Caki2 (cell line): ENCODE measurements around the gene LPCAT1. TPM values are rescaled to one million over a fixed set of nuclear protein-coding genes. Genes with fewer than 3 reads are reported as not detected.

Experiments
- DNase-seq: peaks from one replicate; pipeline ENCODE4 v3.0.0-alpha.2; 2015; ENCODE audit warnings: low read depth
- in situ Hi-C: cut with HindIII; loops from 2 replicates; pipeline ENCODE4 v1.10.0; 2016; ENCODE audit warnings: low sequenced_read_pairs, low pct_unique_long_range_greater_than_20kb, mixed read lengths
- total RNA-seq: library from RNA; depleted of rRNA; stranded (reverse); fragments of >200 nt; shearing (Covaris generic); gene quantifications from 2 replicates; pipeline ENCODE4 v1.2.3, GENCODE V29; 2014; ENCODE audit warnings: low replicate concordance

The LPCAT1 gene
- total RNA-seq, 1 experiment from 2014 or later, result 68.0 TPM

DNA sequence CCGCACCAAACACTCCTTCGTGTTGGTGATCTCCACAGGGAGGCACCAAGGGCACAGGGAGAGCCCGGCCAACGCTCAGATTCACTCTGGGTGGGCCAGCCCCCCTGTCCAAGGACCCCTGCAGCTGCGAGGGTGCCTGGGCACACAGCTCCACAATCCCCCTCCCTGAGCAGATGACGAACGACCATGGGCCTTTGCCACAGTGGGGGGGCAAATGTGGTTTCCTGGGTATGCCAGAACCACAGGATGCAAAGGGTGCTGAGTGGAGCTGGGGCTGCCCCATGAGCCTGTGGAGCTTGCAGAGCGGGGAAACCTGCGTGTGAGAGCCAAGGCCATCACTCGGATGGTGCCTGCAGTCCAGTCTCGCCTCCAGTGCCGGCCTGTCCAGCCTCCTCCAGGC lies 31.0 kb downstream of the LPCAT1 start:
- in situ Hi-C loops, result no loop called here
- no peak for DNase-seq

DNA sequence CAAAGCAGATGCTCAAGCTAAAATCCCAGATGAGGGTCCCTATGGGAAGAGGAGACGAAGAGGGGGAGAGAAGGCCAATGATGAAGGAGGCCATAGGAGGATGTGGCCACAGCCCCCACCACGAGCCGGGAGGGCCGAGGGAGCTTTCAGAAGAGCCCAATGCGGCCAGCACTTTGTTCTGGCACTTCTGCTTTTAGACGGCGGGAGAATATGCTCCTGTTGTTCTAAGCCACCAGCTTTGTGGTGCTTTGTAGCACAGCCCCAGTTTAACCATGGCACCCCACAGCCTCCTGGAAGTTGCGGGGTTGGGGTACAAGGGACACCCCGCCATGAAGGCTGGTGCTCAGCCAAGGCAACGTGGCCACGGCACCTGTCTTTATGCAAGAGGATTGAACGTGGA lies 33.4 kb downstream of the LPCAT1 start:
- in situ Hi-C loops, result no loop called here
- DNase-seq, result no peak

DNA sequence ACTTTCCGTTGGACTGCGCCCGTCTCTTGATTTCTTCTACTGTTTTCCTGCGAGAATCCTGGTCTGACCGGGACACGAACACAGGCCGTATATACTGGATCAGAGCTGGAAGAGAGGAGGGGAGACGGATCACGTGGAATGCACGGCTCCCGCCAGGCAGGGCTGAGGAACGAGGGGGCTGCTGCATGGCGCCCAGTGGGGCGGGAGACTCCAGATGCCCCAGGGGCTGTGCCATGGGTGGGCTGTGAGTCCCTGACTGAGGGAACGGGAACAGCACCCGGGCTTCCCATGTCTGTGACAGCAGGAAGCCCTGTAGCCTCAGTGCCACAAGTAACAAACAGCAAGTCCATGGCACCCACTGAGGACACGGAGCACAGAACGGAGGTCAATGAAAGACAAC lies 34.0 kb downstream of the LPCAT1 start:
- in situ Hi-C loops, result no loop called here
- no peak for DNase-seq

- DNase-seq, result peak; percentile 35
- in situ Hi-C loops, result no loop called here
Observed at GRCh38 chr5:1488882-1489680, 34.7 kb downstream of the LPCAT1 start.

DNA sequence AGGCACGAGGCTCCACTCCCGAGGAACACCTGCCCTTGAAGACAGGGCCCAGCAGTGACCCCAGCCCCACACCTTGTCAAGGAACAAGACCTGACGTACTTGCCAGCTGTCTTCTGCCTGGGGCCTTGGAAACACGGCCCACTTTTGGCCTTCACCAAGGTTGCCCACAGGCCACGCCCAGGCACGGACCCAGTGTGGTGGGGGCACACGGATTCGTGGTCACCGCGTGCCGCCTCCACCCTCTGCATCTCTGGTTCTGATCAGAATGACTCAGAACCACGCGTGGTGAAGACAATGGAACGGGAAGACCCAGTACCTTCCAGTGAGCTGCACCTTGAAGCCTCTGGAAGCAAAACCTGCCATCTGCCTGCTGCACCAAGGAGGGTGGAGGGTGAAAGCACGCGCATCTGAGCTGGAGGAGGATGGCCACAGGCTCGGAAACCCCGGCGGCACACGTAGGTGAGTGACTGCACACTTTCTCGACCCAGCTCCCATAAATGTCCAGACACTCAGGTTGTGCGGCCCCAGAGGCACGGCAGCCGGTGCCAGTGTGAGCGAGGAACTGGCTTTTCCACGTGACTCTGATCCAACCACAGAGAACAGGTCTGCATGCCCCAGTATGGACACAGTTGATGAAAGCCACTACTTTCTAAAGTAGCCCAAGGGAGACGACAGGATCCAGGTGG lies 36.5 kb downstream of the LPCAT1 start:
- in situ Hi-C loops, result no loop called here
- DNase-seq, result no peak

- in situ Hi-C loops, result no loop called here
- DNase-seq, result no peak
Observed at GRCh38 chr5:1486271-1486670, 37.5 kb downstream of the LPCAT1 start.

DNA sequence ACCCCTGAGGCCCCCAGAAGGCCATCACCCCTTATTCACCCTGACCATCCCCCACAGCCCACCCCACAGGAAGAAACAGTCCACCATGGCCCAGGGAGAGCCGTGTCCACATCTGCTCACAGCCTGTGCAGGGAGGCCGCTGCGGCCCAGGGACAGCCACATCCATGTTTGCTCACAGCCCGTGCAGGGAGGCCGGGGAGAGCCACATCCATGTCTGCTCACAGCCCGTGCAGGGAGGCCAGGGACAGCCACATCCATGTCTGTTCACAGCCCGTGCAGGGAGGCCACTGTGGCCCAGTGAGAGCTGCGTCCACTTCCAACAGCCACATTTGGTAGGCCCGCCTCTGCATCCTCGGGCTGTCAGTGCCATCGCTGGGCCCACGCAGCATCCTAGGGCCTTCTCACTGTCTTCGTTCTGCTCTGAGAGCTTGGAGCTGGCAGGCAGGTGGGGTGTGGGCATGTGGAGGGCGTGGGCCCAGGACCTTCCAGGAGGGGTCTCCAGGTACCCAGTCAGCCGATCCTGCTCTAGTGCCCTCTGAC lies 38.1 kb downstream of the LPCAT1 start:
- no peak for DNase-seq
- in situ Hi-C loops, result no loop called here

GRCh38 chr5:1484730-1485578 lies 38.8 kb downstream of the LPCAT1 start:
- in situ Hi-C loops, result no loop called here
- DNase-seq, result no peak

DNA sequence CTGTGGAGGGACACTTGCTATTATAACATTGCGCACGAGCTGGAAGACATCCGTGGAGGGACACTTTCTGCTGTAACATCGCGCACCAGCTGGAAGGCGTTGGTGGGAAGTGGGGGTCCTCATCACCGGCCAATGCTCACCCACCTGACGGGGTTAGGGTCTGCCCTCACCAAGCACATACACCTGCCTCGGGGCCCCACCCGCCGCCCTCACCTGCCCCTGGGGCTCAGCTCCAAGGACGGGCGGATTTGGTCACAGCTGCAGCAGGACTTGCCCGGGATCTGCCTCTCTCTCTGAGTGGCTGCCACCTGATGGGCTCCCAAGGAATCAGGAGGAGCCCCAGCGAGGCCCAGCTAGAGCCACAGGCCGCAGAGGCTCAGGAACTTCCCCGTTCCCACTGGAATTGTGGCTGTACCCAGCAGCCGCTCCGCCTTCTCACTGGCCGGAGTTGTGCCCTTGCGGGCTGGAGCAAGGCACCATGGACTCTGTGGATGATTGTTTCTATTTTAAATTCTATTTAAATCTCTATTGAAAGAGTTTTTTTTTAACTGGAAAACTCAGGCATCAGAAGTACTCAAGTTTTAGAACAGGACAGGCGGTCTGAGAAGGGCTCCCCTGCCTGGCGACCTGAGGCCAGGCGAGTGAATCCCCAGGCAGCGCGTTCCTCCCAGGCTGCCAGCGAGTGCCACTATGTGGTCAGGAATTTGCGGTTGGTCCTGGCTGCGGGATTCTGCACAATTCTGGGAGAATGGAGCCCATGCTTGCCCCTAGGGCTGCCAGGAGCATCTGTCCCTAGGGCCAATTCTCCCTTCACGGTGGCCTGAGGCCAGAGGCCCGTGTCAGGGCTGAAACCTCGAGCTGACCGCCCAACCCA lies 39.7 kb downstream of the LPCAT1 start:
- no peak for DNase-seq
- in situ Hi-C loops, result no loop called here

GRCh38 chr5:1483064-1483463 lies 40.7 kb downstream of the LPCAT1 start:
- no peak for DNase-seq
- in situ Hi-C loops, result no loop called here

GRCh38 chr5:1481959-1482331 lies 41.8 kb downstream of the LPCAT1 start:
- in situ Hi-C loops, result no loop called here
- no peak for DNase-seq

DNA sequence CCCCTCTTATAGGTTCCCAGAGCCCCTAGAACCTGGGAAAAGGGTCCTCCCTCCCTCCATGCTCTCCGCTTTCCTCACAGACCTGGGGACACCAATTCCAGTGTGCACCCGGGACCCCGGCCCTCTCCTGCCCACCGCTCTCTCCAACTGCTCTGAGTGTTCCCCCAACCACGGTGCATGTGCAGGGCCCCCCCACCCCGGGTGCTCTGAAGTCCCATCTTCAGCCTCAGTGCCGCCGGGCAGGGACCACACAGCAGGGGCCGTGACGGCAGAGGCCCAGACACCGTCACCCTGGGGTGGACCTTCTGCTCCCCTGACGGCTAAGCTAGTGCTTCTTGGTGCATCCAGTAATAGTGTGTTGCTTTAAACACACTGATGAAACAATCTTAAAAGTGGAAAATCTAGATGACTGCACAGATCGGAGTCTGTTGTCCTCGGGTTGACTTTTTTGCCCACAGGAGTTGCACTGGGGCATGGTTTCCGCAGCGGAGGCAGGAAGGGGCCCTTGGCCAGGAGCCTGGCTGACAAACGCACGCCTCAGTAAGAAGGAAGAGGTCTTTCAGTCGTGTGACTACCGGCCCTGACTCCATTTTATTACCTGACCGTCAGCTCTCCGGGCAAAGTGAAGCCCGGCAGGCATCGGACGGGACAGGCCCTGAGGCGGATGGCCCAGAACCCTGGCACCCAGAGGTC lies 42.3 kb downstream of the LPCAT1 start:
- DNase-seq, result no peak
- in situ Hi-C loops, result no loop called here

DNA sequence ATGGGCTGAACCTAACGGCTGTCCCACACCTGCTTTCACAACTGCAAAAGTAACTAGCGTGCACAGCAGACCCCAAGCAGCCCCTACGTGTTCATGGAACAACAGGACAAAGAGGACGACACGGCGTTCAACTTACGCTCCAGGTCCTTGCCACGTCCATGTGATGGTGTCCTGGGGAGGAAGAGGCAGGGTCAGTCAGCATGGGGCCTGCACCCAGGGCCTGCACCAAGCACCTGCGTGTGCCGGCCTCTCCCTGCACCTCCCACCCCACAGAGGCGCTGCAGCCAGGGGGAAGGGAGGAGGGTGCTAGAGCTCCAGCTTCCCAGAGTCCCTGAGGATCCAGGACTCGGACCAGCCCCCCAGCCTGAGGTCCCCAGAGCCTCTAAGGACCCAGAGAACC lies 43.0 kb downstream of the LPCAT1 start:
- in situ Hi-C loops, result no loop called here
- no peak for DNase-seq

DNA sequence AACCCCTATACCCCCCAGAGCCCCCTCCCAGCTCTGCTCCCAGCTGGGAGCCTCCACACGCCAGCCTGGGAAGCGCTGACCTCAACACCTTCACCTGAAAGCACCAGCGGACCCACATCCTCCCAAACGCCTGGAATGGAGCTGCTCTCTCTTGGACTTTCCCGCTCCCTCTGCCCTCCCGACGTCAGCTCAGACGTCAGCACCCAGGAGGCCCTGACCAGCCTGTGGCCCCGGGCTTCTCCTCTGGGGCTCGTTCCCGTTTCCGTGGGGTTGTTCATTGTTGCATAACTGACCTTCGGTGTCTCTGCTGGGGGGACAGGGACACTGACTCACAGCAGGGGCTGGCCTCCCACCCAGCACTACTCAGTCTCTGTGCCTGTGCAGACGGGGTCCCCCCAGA lies 43.5 kb downstream of the LPCAT1 start:
- no peak for DNase-seq
- in situ Hi-C loops, result no loop called here

DNA sequence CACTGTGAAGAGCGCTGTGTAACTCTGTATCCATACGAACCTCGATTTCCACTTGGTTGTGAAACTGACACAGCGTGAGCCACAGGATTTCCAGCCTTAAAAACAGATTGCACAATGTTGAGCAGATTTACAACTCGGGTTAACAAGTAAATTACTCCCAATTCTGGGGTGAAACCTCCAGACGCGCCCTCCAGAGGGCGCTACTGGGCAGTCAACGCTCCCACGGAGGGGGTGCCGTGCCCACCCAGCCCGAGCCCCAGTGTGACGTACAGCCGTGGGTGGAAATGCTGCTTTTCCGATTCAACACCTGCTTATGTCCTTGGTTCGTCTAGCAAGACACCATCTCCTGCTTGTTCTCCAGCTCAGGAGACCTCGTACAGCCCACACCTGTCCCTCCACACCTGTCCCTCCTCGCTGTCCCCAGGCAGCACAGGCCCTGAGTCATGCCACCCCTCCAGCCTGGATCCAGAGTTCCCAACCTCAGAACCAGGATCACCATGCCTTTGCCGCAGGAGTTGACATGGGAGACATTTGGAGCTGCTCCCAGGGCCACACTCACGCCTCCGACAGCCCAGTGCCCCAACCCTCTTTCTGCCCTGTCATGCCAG lies 44.1 kb downstream of the LPCAT1 start:
- in situ Hi-C loops, result no loop called here
- DNase-seq, result no peak

- in situ Hi-C loops, result no loop called here
- no peak for DNase-seq
Observed at GRCh38 chr5:1479066-1479465, 44.7 kb downstream of the LPCAT1 start.
